NCI-H2227 (cell line): Measurements from ENCODE around the gene RBM23.

Experiments used
- DNase-seq: peaks from one replicate; lab custom pipeline; 2025; ENCODE audit not compliant: unreplicated experiment; lab: John Stamatoyannopoulos, UW

The RBM23 gene

DNA sequence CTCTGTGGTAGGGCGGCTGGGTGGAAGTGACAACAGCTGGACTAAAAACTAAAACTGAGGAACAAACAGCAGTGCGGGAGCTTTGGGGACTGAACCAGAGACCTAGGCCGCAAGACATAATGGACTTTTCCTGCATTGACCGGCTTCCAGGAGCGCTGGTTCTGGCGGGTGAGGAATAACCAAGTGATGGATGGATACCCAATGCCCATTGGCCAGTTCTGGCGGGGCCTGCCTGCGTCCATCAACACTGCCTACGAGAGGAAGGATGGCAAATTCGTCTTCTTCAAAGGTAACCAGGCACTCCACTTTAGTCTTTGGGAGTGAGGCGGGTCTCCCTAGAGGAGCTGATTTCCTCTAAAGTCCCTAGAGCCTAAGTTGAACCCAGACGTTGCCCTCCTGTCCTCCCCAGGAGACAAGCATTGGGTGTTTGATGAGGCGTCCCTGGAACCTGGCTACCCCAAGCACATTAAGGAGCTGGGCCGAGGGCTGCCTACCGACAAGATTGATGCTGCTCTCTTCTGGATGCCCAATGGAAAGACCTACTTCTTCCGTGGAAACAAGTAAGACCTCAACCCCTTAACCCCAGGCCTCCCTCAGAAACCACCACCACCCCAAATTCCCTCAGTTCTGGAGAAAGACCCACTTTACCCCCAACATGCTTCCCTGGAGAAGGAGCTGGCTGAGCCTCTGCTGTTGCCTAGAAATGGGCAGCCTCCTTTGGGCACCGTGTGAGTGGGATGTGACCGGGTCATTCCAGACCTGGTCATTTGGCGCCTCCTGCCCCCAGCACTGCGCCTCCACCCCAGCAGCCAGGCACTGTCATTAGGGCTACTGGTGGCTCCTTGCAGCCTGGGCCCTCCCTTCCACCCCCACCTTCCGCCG is 74.5 kb downstream of the RBM23 start:
- no peak for DNase-seq
